ENCODE data around the gene CSGALNACT2. TPM values are rescaled to one million over a fixed set of nuclear protein-coding genes. Genes with fewer than 3 reads are reported as not detected.

Gene CSGALNACT2
- total and polyA plus RNA-seq, 2 experiments from 2014 or later = 17.4 to 27.8 TPM

GRCh38 chr10:43131906-43132305 is 6.3 kb upstream of the CSGALNACT2 start:
- H3K9me3 ChIP-seq (ENCODE audit: low read depth) = no peaks in the 10 kb centered on the region
- no peaks in the 10 kb centered on the region for H3K36me3 ChIP-seq (ENCODE audit: low read depth)
- in situ Hi-C loops (cut with MboI) = no loop called here
- DNase-seq = no peak
- H3K9me2 ChIP-seq (ENCODE audit: insufficient read depth) = no peaks in the 10 kb centered on the region
- peaks cover 21% of the 10 kb centered on the region for H3K4me1 ChIP-seq (ENCODE audit: insufficient read depth)
- H3F3A ChIP-seq (ENCODE audit: insufficient read depth) = peaks cover 11% of the 10 kb centered on the region
- 91 to 94% methylated on average over 6 of the region's 6 CpGs for WGBS, 2 experiments (ENCODE audit: low coverage in 1 of 2, low lambda C conversion rate in 2 of 2, missing lambda C conversion rate in 2 of 2)
- TF ChIP-seq EZH2phosphoT487 (IDR thresholded peaks at IDR 0.05; ENCODE audit: insufficient read depth, low read depth) (no peak), EZH2 (IDR thresholded peaks at IDR 0.05; ENCODE audit: insufficient read depth, poor library complexity, severe bottlenecking) (no peak)
- H3K4me3 ChIP-seq = no peak overlapping the region
- no peak overlapping the region for H2AFZ ChIP-seq
- no peak overlapping the region for H3K4me2 ChIP-seq (ENCODE audit: unreplicated experiment)
- H3K27ac ChIP-seq = no peak overlapping the region
- H4K20me1 ChIP-seq (ENCODE audit: insufficient read depth) = no peaks in the 10 kb centered on the region
- H3K9ac ChIP-seq = no peak overlapping the region
- peaks cover 7% of the 10 kb centered on the region for H3K79me2 ChIP-seq (ENCODE audit: insufficient read depth)
- H3K27me3 ChIP-seq (replicated peaks; ENCODE audit: insufficient read depth) = no peaks in the 10 kb centered on the region

- H3K4me1 ChIP-seq (ENCODE audit: insufficient read depth) = peaks cover 25% of the 10 kb centered on the region
- H3K9me2 ChIP-seq (ENCODE audit: insufficient read depth) = no peaks in the 10 kb centered on the region
- H3K4me3 ChIP-seq = no peak overlapping the region
- no peak for DNase-seq
- no peaks in the 10 kb centered on the region for H4K20me1 ChIP-seq (ENCODE audit: insufficient read depth)
- no peaks in the 10 kb centered on the region for H3K27me3 ChIP-seq (replicated peaks; ENCODE audit: insufficient read depth)
- TF ChIP-seq EZH2phosphoT487 (IDR thresholded peaks at IDR 0.05; ENCODE audit: insufficient read depth, low read depth) (no peak), EZH2 (IDR thresholded peaks at IDR 0.05; ENCODE audit: insufficient read depth, poor library complexity, severe bottlenecking) (no peak)
- peaks cover 9% of the 10 kb centered on the region for H3K79me2 ChIP-seq (ENCODE audit: insufficient read depth)
- H3K27ac ChIP-seq = no peak overlapping the region
- H2AFZ ChIP-seq = no peak overlapping the region
- in situ Hi-C loops (cut with MboI) = no loop called here
- no peaks in the 10 kb centered on the region for H3K9me3 ChIP-seq (ENCODE audit: low read depth)
- H3K4me2 ChIP-seq (ENCODE audit: unreplicated experiment) = no peak overlapping the region
- 73 to 75% methylated on average over 3 of the region's 3 CpGs for WGBS, 2 experiments (ENCODE audit: low coverage in 1 of 2, low lambda C conversion rate in 2 of 2, missing lambda C conversion rate in 2 of 2)
- no peak overlapping the region for H3K9ac ChIP-seq
- H3K36me3 ChIP-seq (ENCODE audit: low read depth) = no peaks in the 10 kb centered on the region
- peaks cover 11% of the 10 kb centered on the region for H3F3A ChIP-seq (ENCODE audit: insufficient read depth)
Measured at GRCh38 chr10:43132867-43133787, 5.1 kb upstream of the CSGALNACT2 start.

GRCh38 chr10:43134126-43134905 is 3.9 kb upstream of the CSGALNACT2 start:
- in situ Hi-C loops (cut with MboI) = no loop called here
- Histone ChIP-seq H3K4me1 (ENCODE audit: insufficient read depth) (peaks cover 17% of the 10 kb centered on the region), H3K4me3 (no peak overlapping the region), H3K9me3 (ENCODE audit: low read depth) (no peaks in the 10 kb centered on the region), H2AFZ (no peak overlapping the region), H3K27ac (no peak overlapping the region), H3K79me2 (ENCODE audit: insufficient read depth) (peaks cover 16% of the 10 kb centered on the region), H4K20me1 (ENCODE audit: insufficient read depth) (0 out of 2 replicates have a peak, but pooled peaks cover 2% of the 10 kb centered on the region), H3K36me3 (ENCODE audit: low read depth) (no peaks in the 10 kb centered on the region), H3K4me2 (ENCODE audit: unreplicated experiment) (no peak overlapping the region), H3K9me2 (ENCODE audit: insufficient read depth) (no peaks in the 10 kb centered on the region), H3F3A (ENCODE audit: insufficient read depth) (peaks cover 18% of the 10 kb centered on the region), H3K9ac (no peak overlapping the region), H3K27me3 (replicated peaks; ENCODE audit: insufficient read depth) (no peaks in the 10 kb centered on the region)
- no peak for DNase-seq
- TF ChIP-seq EZH2phosphoT487 (IDR thresholded peaks at IDR 0.05; ENCODE audit: insufficient read depth, low read depth) (no peak), EZH2 (IDR thresholded peaks at IDR 0.05; ENCODE audit: insufficient read depth, poor library complexity, severe bottlenecking) (no peak)
- 80 to 89% methylated on average over 5 of the region's 5 CpGs for WGBS, 2 experiments (ENCODE audit: low coverage in 1 of 2, low lambda C conversion rate in 2 of 2, missing lambda C conversion rate in 2 of 2)

- Histone ChIP-seq H3K79me2 (ENCODE audit: insufficient read depth) (peaks cover 23% of the 10 kb centered on the region), H3K9me3 (ENCODE audit: low read depth) (no peaks in the 10 kb centered on the region), H3K9me2 (ENCODE audit: insufficient read depth) (no peaks in the 10 kb centered on the region), H3K36me3 (ENCODE audit: low read depth) (no peaks in the 10 kb centered on the region), H3K4me1 (ENCODE audit: insufficient read depth) (peaks cover 18% of the 10 kb centered on the region), H3F3A (ENCODE audit: insufficient read depth) (peaks cover 19% of the 10 kb centered on the region), H3K27me3 (replicated peaks; ENCODE audit: insufficient read depth) (no peaks in the 10 kb centered on the region), H3K4me2 (ENCODE audit: unreplicated experiment) (no peak overlapping the region), H3K27ac (no peak overlapping the region), H3K4me3 (no peak overlapping the region), H4K20me1 (ENCODE audit: insufficient read depth) (0 out of 2 replicates have a peak, but pooled peaks cover 9% of the 10 kb centered on the region), H2AFZ (no peak overlapping the region), H3K9ac (no peak overlapping the region)
- 99 to 100% methylated on average over 5 of the region's 5 CpGs for WGBS, 2 experiments (ENCODE audit: low coverage in 1 of 2, low lambda C conversion rate in 2 of 2, missing lambda C conversion rate in 2 of 2)
- DNase-seq = no peak
- in situ Hi-C loops (cut with MboI) = no loop called here
- TF ChIP-seq EZH2phosphoT487 (IDR thresholded peaks at IDR 0.05; ENCODE audit: insufficient read depth, low read depth) = no peak
- no peak for TF ChIP-seq EZH2 (IDR thresholded peaks at IDR 0.05; ENCODE audit: insufficient read depth, poor library complexity, severe bottlenecking)
Measured at GRCh38 chr10:43135064-43135463, 3.2 kb upstream of the CSGALNACT2 start.

Measured in GM23248 (cell line).